ENCODE results near the gene DUS3L. TPM values are rescaled to one million over a fixed set of nuclear protein-coding genes. Genes with fewer than 3 reads are reported as not detected.

Gene DUS3L
- polyA plus RNA-seq, 1 donor (not counting 4 experiments of a cell fraction or from before 2014, with no cell fraction given): 12.0 TPM

DNA sequence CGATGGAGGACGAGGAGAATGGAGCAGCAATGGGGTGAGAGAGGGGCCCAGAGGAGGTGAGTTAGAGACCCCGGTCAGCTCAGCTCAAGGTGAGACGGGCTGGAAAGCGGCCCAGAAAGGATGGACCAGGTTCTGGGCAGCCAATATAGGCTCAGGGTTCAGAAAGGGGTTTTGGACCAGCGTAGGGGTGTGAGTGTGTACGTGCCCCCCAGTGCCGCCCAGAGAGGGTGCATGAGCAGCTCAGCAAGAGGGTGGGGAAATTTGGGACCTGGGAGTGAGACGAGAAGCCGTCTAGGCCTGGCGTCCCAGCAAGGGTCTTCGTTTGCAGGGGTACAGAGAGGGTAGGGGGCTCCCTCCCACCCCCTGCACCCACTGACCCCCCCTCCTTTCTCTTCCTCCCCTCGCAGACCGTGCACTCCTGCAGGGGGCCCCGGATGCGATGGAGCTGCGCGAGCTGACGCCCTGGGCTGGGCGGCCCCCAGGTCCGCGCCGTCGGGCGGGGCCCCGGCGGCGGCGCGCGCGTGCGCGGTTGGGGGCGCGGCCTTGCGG is 36.5 kb upstream of the DUS3L start:
- no peaks in the 10 kb centered on the region for H3K4me1 ChIP-seq (ENCODE audit: control insufficient read depth, extremely low read depth, insufficient read depth, low read length)
- dilution Hi-C loops (cut with MboI; ENCODE audit: extremely low pct_ligation_motif_present, low sequenced_read_pairs): no loop called here
- TF ChIP-seq, protein P1, sequence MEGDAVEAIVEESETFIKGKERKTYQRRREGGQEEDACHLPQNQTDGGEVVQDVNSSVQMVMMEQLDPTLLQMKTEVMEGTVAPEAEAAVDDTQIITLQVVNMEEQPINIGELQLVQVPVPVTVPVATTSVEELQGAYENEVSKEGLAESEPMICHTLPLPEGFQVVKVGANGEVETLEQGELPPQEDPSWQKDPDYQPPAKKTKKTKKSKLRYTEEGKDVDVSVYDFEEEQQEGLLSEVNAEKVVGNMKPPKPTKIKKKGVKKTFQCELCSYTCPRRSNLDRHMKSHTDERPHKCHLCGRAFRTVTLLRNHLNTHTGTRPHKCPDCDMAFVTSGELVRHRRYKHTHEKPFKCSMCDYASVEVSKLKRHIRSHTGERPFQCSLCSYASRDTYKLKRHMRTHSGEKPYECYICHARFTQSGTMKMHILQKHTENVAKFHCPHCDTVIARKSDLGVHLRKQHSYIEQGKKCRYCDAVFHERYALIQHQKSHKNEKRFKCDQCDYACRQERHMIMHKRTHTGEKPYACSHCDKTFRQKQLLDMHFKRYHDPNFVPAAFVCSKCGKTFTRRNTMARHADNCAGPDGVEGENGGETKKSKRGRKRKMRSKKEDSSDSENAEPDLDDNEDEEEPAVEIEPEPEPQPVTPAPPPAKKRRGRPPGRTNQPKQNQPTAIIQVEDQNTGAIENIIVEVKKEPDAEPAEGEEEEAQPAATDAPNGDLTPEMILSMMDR (optimal IDR thresholded peaks at IDR 0.05 in 1 of 3, IDR thresholded peaks at IDR 0.05 in 1 of 3, conservative IDR thresholded peaks at IDR 0.05 in 1 of 3; ENCODE audit: extremely low read depth in 1 of 3, insufficient read depth in 2 of 3, low read length in 3 of 3): no peak
- TF ChIP-seq EZH2 (IDR thresholded peaks at IDR 0.05; ENCODE audit: low read length): no peak
- H3K36me3 ChIP-seq (ENCODE audit: control insufficient read depth in 2 of 2, extremely low read depth in 1 of 2, insufficient read depth in 2 of 2, low read length in 2 of 2): no peaks in the 10 kb centered on the region
- peak overlapping the region in 2 of 3 experiments; percentile 58 to 72 for H3K4me3 ChIP-seq (ENCODE audit: control insufficient read depth in 2 of 3, extremely low read depth in 1 of 3, insufficient read depth in 2 of 3, low read depth in 1 of 3, low read length in 3 of 3)
- H3K4me2 ChIP-seq (ENCODE audit: control insufficient read depth, extremely low read depth, insufficient read depth, low read depth, low read length): peak overlapping the region; percentile 5
- no peaks in the 10 kb centered on the region for H3K79me2 ChIP-seq (ENCODE audit: control insufficient read depth, insufficient read depth, low read length)
- no peak overlapping the region for H3K27ac ChIP-seq (ENCODE audit: control insufficient read depth, insufficient read depth, low read length)
- no peaks in the 10 kb centered on the region for H3K9me3 ChIP-seq (ENCODE audit: control insufficient read depth, low read depth, low read length)
- H4K20me1 ChIP-seq (ENCODE audit: control insufficient read depth, extremely low read depth, insufficient read depth, low read length): no peaks in the 10 kb centered on the region
- peaks cover 17% of the 10 kb centered on the region for H3K27me3 ChIP-seq (ENCODE audit: control insufficient read depth, extremely low read depth, insufficient read depth, low read length)
- no peaks in the 10 kb centered on the region for H3K9me1 ChIP-seq (ENCODE audit: control insufficient read depth, extremely low read depth, insufficient read depth, low read length)
- no peak for DNase-seq (ENCODE audit: low read depth, low spot score)
- H2AFZ ChIP-seq (ENCODE audit: control insufficient read depth, low read length): no peak overlapping the region
- peak overlapping the region; percentile 76 for H3K9ac ChIP-seq (ENCODE audit: control insufficient read depth, extremely low read depth, insufficient read depth, low read length)
- no peak for FAIRE-seq

DNA sequence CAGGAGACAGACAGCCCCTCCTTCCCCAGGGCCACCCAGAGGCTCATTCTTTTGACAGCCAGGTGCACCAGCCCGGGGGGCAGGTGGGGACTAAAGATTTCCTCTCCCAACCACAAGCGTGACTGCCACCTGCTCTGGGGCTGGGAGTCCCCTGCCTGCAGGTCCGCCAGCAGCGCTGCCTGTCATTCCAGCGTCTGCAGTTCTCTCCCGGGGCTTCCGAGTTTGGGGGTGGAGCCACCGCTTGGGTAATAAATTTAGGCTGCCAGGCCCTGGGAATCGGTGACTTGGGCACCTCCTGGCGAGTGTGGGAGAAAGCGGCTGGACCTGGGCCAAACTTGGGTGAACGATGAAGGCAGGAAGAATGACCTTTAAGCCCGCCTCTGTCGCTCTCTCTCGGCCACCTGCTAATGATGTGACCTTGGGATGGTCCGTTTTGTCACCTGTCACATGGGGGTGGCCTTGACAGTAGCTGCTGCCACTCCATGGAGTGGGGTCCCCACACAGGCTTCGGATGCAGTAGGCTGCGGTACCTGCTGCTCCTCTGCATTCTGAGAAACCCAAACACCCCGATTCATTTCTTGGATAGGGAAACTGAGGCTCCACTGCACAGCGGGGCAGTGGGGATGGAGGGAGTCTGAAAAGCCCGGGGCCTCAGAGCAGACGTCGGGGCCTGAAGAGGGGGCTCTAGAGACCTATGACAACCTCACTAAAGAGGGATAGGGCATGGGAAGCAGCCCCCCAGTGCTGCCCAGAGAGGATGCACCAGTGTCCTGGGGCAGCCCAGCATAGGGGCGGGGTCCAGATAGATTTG is 35.8 kb upstream of the DUS3L start:
- Histone ChIP-seq H3K9me3 (ENCODE audit: control insufficient read depth, low read depth, low read length) (no peaks in the 10 kb centered on the region), H4K20me1 (ENCODE audit: control insufficient read depth, extremely low read depth, insufficient read depth, low read length) (no peaks in the 10 kb centered on the region), H3K79me2 (ENCODE audit: control insufficient read depth, insufficient read depth, low read length) (no peaks in the 10 kb centered on the region), H3K4me3 (ENCODE audit: control insufficient read depth in 2 of 3, extremely low read depth in 1 of 3, insufficient read depth in 2 of 3, low read depth in 1 of 3, low read length in 3 of 3) (no peak overlapping the region), H3K36me3 (ENCODE audit: control insufficient read depth in 2 of 2, extremely low read depth in 1 of 2, insufficient read depth in 2 of 2, low read length in 2 of 2) (no peaks in the 10 kb centered on the region), H2AFZ (ENCODE audit: control insufficient read depth, low read length) (no peak overlapping the region), H3K9ac (ENCODE audit: control insufficient read depth, extremely low read depth, insufficient read depth, low read length) (no peak overlapping the region), H3K27ac (ENCODE audit: control insufficient read depth, insufficient read depth, low read length) (no peak overlapping the region), H3K4me2 (ENCODE audit: control insufficient read depth, extremely low read depth, insufficient read depth, low read depth, low read length) (peak overlapping the region; percentile 5), H3K27me3 (ENCODE audit: control insufficient read depth, extremely low read depth, insufficient read depth, low read length) (peaks cover 21% of the 10 kb centered on the region), H3K9me1 (ENCODE audit: control insufficient read depth, extremely low read depth, insufficient read depth, low read length) (no peaks in the 10 kb centered on the region), H3K4me1 (ENCODE audit: control insufficient read depth, extremely low read depth, insufficient read depth, low read length) (no peaks in the 10 kb centered on the region)
- FAIRE-seq (no peak), DNase-seq (ENCODE audit: low read depth, low spot score) (no peak)
- TF ChIP-seq, protein P1 (optimal IDR thresholded peaks at IDR 0.05 in 1 of 3, IDR thresholded peaks at IDR 0.05 in 1 of 3, conservative IDR thresholded peaks at IDR 0.05 in 1 of 3; ENCODE audit: extremely low read depth in 1 of 3, insufficient read depth in 2 of 3, low read length in 3 of 3): peak in 2 of 3 experiments; percentile 27 to 35
- TF ChIP-seq EZH2 (IDR thresholded peaks at IDR 0.05; ENCODE audit: low read length): no peak
- dilution Hi-C loops (cut with MboI; ENCODE audit: extremely low pct_ligation_motif_present, low sequenced_read_pairs): no loop called here
